ENCODE results near the gene TOM1L1. TPM values are rescaled to one million over a fixed set of nuclear protein-coding genes. Genes with fewer than 3 reads are reported as not detected.
A peak's percentile ranks its signal among the peaks of the same experiment; 100 is the strongest.

Gene TOM1L1
- total RNA-seq, 1 donor: 40.2 TPM

- DNase-seq (ENCODE audit: insufficient read length, low spot score, missing footprints): no peak
These were observed 95.8 kb downstream of the TOM1L1 start for GRCh38 chr17:54996441-54996840.

GRCh38 chr17:55002458-55002857, 101.8 kb downstream of the TOM1L1 start:
- Histone ChIP-seq H3K9me3 (ENCODE audit: low read depth, low read length) (no peaks in the 10 kb centered on the region), H2AFZ (ENCODE audit: low read length) (no peak overlapping the region), H3K27ac (ENCODE audit: low read depth, low read length) (no peak overlapping the region), H3K27me3 (ENCODE audit: insufficient read depth, low read length) (no peaks in the 10 kb centered on the region), H3K4me2 (ENCODE audit: insufficient read depth, low read length) (no peak overlapping the region), H3K4me1 (ENCODE audit: insufficient read depth, low read length) (no peaks in the 10 kb centered on the region), H3K36me3 (ENCODE audit: insufficient read depth, low read length) (no peaks in the 10 kb centered on the region), H3K4me3 (ENCODE audit: insufficient read depth, low read length) (no peak overlapping the region), H4K20me1 (ENCODE audit: insufficient read depth, low read length) (no peaks in the 10 kb centered on the region), H3K79me2 (ENCODE audit: insufficient read depth, low read length) (no peaks in the 10 kb centered on the region)
- DNase-seq (ENCODE audit: insufficient read length, low spot score, missing footprints): no peak
- TF ChIP-seq, protein P1, sequence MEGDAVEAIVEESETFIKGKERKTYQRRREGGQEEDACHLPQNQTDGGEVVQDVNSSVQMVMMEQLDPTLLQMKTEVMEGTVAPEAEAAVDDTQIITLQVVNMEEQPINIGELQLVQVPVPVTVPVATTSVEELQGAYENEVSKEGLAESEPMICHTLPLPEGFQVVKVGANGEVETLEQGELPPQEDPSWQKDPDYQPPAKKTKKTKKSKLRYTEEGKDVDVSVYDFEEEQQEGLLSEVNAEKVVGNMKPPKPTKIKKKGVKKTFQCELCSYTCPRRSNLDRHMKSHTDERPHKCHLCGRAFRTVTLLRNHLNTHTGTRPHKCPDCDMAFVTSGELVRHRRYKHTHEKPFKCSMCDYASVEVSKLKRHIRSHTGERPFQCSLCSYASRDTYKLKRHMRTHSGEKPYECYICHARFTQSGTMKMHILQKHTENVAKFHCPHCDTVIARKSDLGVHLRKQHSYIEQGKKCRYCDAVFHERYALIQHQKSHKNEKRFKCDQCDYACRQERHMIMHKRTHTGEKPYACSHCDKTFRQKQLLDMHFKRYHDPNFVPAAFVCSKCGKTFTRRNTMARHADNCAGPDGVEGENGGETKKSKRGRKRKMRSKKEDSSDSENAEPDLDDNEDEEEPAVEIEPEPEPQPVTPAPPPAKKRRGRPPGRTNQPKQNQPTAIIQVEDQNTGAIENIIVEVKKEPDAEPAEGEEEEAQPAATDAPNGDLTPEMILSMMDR (IDR thresholded peaks at IDR 0.05; ENCODE audit: extremely low read depth, low read depth, low read length): no peak

More at GRCh38 chr17:54996441-54996840, 95.8 kb downstream of the TOM1L1 start:
- Histone ChIP-seq H3K9me3 (ENCODE audit: low read depth, low read length) (no peaks in the 10 kb centered on the region), H3K36me3 (ENCODE audit: insufficient read depth, low read length) (no peaks in the 10 kb centered on the region), H3K79me2 (ENCODE audit: insufficient read depth, low read length) (no peaks in the 10 kb centered on the region), H3K27ac (ENCODE audit: low read depth, low read length) (no peak overlapping the region), H3K4me3 (ENCODE audit: insufficient read depth, low read length) (no peak overlapping the region), H3K4me1 (ENCODE audit: insufficient read depth, low read length) (no peaks in the 10 kb centered on the region), H3K27me3 (ENCODE audit: insufficient read depth, low read length) (no peaks in the 10 kb centered on the region), H2AFZ (ENCODE audit: low read length) (no peak overlapping the region), H3K4me2 (ENCODE audit: insufficient read depth, low read length) (no peak overlapping the region), H4K20me1 (ENCODE audit: insufficient read depth, low read length) (no peaks in the 10 kb centered on the region)
- TF ChIP-seq, protein P1 (IDR thresholded peaks at IDR 0.05; ENCODE audit: extremely low read depth, low read depth, low read length): no peak

GRCh38 chr17:55004484-55004883, 103.8 kb downstream of the TOM1L1 start:
- Histone ChIP-seq H3K4me2 (ENCODE audit: insufficient read depth, low read length) (no peak overlapping the region), H3K4me1 (ENCODE audit: insufficient read depth, low read length) (no peaks in the 10 kb centered on the region), H4K20me1 (ENCODE audit: insufficient read depth, low read length) (no peaks in the 10 kb centered on the region), H3K36me3 (ENCODE audit: insufficient read depth, low read length) (no peaks in the 10 kb centered on the region), H3K9me3 (ENCODE audit: low read depth, low read length) (no peaks in the 10 kb centered on the region), H3K27me3 (ENCODE audit: insufficient read depth, low read length) (no peaks in the 10 kb centered on the region), H3K27ac (ENCODE audit: low read depth, low read length) (no peak overlapping the region), H3K79me2 (ENCODE audit: insufficient read depth, low read length) (no peaks in the 10 kb centered on the region), H3K4me3 (ENCODE audit: insufficient read depth, low read length) (no peak overlapping the region), H2AFZ (ENCODE audit: low read length) (no peak overlapping the region)
- no peak for DNase-seq (ENCODE audit: insufficient read length, low spot score, missing footprints)
- TF ChIP-seq, protein P1 (IDR thresholded peaks at IDR 0.05; ENCODE audit: extremely low read depth, low read depth, low read length): no peak

DNA sequence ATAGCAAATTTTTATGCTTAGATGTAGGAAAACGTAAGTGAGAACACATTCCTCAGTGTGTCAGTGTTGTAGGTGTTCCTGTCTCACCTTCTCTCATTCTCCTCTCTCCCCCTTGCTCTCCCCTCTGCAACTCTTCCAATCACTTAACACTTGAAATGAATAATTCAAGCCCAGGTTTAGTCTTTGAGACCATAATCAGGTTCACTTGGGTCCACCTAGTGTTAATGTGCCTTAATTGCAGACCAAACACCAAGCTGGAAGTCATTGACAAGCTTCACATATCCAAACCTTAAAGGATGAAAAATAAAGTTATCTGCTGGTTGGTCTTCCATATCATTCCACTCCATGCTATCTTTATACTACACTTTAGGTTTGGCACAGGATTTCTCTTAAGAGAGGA, 104.9 kb downstream of the TOM1L1 start:
- no peak overlapping the region for H3K27ac ChIP-seq (ENCODE audit: low read depth, low read length)
- no peak overlapping the region for H3K4me2 ChIP-seq (ENCODE audit: insufficient read depth, low read length)
- H3K27me3 ChIP-seq (ENCODE audit: insufficient read depth, low read length): no peaks in the 10 kb centered on the region
- TF ChIP-seq, protein P1 (IDR thresholded peaks at IDR 0.05; ENCODE audit: extremely low read depth, low read depth, low read length): peak; percentile 46
- H2AFZ ChIP-seq (ENCODE audit: low read length): no peak overlapping the region
- no peaks in the 10 kb centered on the region for H4K20me1 ChIP-seq (ENCODE audit: insufficient read depth, low read length)
- no peak for DNase-seq (ENCODE audit: insufficient read length, low spot score, missing footprints)
- no peaks in the 10 kb centered on the region for H3K79me2 ChIP-seq (ENCODE audit: insufficient read depth, low read length)
- H3K4me3 ChIP-seq (ENCODE audit: insufficient read depth, low read length): no peak overlapping the region
- H3K9me3 ChIP-seq (ENCODE audit: low read depth, low read length): no peaks in the 10 kb centered on the region
- no peaks in the 10 kb centered on the region for H3K4me1 ChIP-seq (ENCODE audit: insufficient read depth, low read length)
- no peaks in the 10 kb centered on the region for H3K36me3 ChIP-seq (ENCODE audit: insufficient read depth, low read length)

Small RNAs within 50 kb of the gene (small RNA-seq; reads per million reads assigned to genes)
- not detected for gene AC007485.1

Other genes with a start within 250 kb of the TOM1L1 start
- gene COX11, start 67.8 kb downstream of the TOM1L1 start, total RNA-seq: 38.7 and 44.8 TPM in 2 replicates
- 14.7 and 19.2 TPM in 2 replicates for gene STXBP4, start 67.9 kb downstream of the TOM1L1 start, total RNA-seq